Measurements from ENCODE around the gene GSE1.

DNA sequence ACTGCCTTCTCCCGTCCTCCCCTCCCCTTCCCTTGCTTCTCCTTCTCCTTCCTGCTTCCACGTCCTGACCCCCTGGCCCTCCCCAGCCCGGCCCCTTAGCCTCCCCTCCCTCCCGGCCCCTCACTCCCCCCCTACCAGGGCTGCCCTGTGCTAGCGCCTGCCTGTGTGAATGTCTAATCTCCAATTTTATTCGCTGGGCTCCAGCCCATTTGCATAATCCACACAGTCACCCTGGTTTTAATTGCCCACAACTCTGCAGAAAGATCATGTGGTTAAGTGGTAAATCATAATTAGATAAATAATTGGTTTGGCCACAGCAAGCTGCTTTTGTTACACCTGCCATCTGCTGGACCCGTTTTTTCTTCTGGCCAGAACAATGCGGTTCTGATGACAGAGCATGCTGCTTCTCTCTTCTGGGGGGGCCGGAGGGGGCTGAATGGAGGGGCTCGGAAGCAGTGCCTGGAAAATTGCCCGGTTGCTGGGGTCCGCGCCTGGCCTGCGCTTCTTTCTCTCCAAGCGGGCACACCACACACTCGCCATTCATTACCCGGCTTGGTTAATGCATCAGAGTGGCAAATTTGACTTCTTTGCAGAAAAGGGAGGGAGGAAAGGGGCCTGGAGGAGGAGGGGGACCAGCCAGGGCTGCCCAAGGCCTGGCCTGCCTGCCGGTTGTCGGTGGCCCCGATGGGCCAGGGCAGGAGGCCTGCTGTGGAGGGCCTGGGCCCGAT, 19.5 kb upstream of the GSE1 start:
- no peak for TF ChIP-seq CTCF (optimal IDR thresholded peaks at IDR 0.05 in 1 of 3, IDR thresholded peaks at IDR 0.05 in 1 of 3, conservative IDR thresholded peaks at IDR 0.05 in 1 of 3; ENCODE audit: extremely low read depth in 1 of 3, insufficient read depth in 2 of 3, low read length in 3 of 3)
- TF ChIP-seq EZH2 (IDR thresholded peaks at IDR 0.05; ENCODE audit: low read length), result no peak

All from keratinocyte (primary cell).